22Rv1 (cell line): ENCODE results near the gene GRIP2.

Experiments used
- H3K27ac ChIP-seq: fragments of 450-650 bp; 2 replicates; pipeline ENCODE4 v1.5.1; 2017
- CTCF ChIP-seq: fragments of 450-650 bp; IDR thresholded peaks from 2 replicates; pipeline ENCODE4 v1.5.1; 2017; ENCODE audit warnings: mild to moderate bottlenecking
- ZFX ChIP-seq: fragments of 450-650 bp; IDR thresholded peaks from 2 replicates; pipeline ENCODE4 v1.6.1; 2017; ENCODE audit warnings: antibody characterized with exemption, borderline replicate concordance

Gene GRIP2

DNA sequence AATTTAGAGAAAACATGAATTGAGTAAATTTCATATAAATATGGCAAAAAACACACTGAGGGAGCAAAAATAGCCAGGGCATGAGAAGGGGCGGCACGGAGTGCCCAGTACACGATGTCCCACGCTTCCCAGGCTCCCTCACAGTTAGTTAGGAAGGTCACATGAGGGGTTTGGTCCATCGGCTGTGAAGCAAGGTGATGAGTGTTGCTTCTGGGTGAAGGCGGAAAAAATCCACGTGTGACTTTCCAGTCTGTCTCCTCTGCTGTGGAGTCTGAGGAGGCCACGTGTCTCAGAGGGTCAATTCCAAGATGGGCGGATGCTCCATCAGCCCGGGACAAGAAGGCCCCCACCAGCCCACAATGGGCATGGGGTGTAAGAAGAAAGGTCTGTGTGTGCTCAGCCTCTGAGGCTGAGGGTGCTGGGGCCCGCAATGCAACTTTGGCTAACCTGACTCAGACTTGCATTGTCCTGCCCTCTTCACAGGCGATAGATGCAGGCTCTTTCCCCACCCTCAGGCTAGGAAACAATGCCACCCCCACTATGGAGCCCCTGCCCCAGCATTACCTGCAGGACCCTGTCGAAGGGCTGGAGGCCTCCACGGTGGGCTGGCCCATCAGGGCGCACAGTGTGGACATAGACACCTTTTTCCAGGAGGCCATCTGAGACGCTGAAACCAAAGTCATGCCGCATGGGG, 45.7 kb downstream of the GRIP2 start:
- H3K27ac ChIP-seq: no peak overlapping the region

GRCh38 chr3:14492948-14493881, 46.9 kb downstream of the GRIP2 start:
- TF ChIP-seq CTCF: no peak
- no peak for TF ChIP-seq ZFX
- no peak overlapping the region for H3K27ac ChIP-seq

More for the DNA sequence above, 45.7 kb downstream of the GRIP2 start:
- TF ChIP-seq ZFX (no peak), CTCF (no peak)

- no peak overlapping the region for H3K27ac ChIP-seq
- TF ChIP-seq CTCF (no peak), ZFX (no peak)
Measured at GRCh38 chr3:14491396-14492190, 48.5 kb downstream of the GRIP2 start.

DNA sequence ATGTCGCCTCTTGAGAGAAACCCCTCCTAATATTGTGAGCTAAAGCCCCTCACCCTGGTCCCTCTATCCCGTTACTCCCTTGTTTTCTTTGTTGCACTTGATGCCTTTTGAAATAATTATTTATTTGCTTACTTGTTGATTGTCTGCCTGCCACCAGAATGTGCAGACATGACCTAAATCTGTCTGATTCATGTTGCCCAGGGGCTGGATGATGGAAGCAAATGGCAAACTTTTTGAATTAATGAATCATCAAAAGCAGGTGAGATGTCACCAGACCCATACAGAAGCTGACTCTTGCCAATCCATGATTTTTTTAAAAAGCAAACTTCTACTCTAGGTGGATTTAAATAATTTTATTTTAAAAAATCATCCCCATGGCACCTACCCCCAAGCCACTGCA, 49.3 kb downstream of the GRIP2 start:
- H3K27ac ChIP-seq: no peak overlapping the region
- TF ChIP-seq CTCF (no peak), ZFX (no peak)

GRCh38 chr3:14490255-14490654, 49.9 kb downstream of the GRIP2 start:
- no peak for TF ChIP-seq CTCF
- TF ChIP-seq ZFX: no peak
- H3K27ac ChIP-seq: no peak overlapping the region

- H3K27ac ChIP-seq: no peak overlapping the region
- no peak for TF ChIP-seq ZFX
- no peak for TF ChIP-seq CTCF
Measured at GRCh38 chr3:14489641-14490040, 50.5 kb downstream of the GRIP2 start.
